Breast epithelium (tissue), 3 donors: ENCODE data around the gene PLCB3.

Experiments
- POLR2A ChIP-seq: fragments of 450-650 bp; IDR thresholded peaks from one replicate; pipeline ENCODE4 v1.6.1; 2016; ENCODE audit warnings: antibody characterized with exemption, mild to moderate bottlenecking, moderate library complexity
- POLR2AphosphoS5 ChIP-seq, 3 donors: sonication (generic); formaldehyde crosslinking; IDR thresholded peaks; one replicate each; pipeline ENCODE4 v1.6.1; 2017; ENCODE audit warnings: antibody characterized with exemption in 3 of 3
- TF ChIP-seq, protein P1 (sequence below), 3 donors: fragments of 450-650 bp; IDR thresholded peaks; one replicate each; pipeline ENCODE4 v1.5.1; 2016 to 2017; ENCODE audit warnings: antibody characterized with exemption in 3 of 3, mild to moderate bottlenecking in 3 of 3, moderate library complexity in 3 of 3

DNA sequence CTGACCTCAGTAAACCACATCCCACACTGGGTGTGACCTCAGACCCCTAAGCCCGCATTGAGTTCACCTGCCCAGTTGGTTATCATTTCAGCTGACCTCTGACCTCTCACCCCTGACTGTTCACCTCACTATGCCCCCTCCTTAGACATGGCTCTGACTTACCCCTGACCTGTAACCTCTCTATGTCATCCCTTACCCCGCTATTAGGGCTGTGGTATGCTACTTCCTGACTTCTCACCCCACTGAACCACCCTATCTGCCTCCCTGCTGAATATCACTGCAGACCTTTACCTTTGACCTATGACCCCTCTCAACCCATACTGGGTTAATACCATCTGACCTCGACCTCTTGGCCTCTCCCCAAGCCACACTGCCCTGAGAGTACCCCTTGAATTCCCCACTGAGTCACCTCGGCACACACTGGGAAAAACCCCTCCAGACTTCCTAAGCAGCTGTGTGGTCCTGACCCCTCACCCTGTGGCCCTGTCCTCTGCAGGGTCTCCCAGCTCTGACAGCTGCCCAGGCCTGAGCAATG lies 8.3 kb downstream of the PLCB3 start:
- no peak for TF ChIP-seq POLR2A
- TF ChIP-seq, protein P1, sequence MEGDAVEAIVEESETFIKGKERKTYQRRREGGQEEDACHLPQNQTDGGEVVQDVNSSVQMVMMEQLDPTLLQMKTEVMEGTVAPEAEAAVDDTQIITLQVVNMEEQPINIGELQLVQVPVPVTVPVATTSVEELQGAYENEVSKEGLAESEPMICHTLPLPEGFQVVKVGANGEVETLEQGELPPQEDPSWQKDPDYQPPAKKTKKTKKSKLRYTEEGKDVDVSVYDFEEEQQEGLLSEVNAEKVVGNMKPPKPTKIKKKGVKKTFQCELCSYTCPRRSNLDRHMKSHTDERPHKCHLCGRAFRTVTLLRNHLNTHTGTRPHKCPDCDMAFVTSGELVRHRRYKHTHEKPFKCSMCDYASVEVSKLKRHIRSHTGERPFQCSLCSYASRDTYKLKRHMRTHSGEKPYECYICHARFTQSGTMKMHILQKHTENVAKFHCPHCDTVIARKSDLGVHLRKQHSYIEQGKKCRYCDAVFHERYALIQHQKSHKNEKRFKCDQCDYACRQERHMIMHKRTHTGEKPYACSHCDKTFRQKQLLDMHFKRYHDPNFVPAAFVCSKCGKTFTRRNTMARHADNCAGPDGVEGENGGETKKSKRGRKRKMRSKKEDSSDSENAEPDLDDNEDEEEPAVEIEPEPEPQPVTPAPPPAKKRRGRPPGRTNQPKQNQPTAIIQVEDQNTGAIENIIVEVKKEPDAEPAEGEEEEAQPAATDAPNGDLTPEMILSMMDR (IDR thresholded peaks at IDR 0.05), result no peak
- TF ChIP-seq POLR2AphosphoS5 (IDR thresholded peaks at IDR 0.05), result no peak
